HepG2 (cell line): ENCODE measurements around the gene WDR47. TPM values are rescaled to one million over a fixed set of nuclear protein-coding genes. Genes with fewer than 3 reads are reported as not detected.

Experiments
- ARNT ChIP-seq: fragments of 450-650 bp; IDR thresholded peaks from 2 replicates; pipeline ENCODE4 v1.6.1; 2017
- ATF7 ChIP-seq, 2 experiments: fragments of 450-650 bp in 1 of 2; sonication (generic) in 1 of 2; formaldehyde crosslinking in 1 of 2; IDR thresholded peaks; 2 replicates each; pipeline versions ENCODE4 v1.4.0 to v1.6.1; 2016 to 2020; ENCODE audit warnings: antibody characterized with exemption in 1 of 2, mild to moderate bottlenecking in 1 of 2, missing genetic modification reagents in 1 of 2
- CHD2 ChIP-seq: IDR thresholded peaks from 2 replicates; pipeline ENCODE4 v1.6.1; 2011; ENCODE audit warnings: low read depth, low read length, improper control_type of control experiment
- DNMT1 ChIP-seq: sonication (generic); formaldehyde crosslinking; IDR thresholded peaks from 2 replicates; pipeline ENCODE4 v1.5.1; 2020; ENCODE audit warnings: mild to moderate bottlenecking, missing genetic modification reagents
- DNMT3B ChIP-seq: conservative IDR thresholded peaks from 2 replicates; pipeline ENCODE4 v1.6.1; 2016; ENCODE audit warnings: missing biosample characterization, control low read depth
- HDAC2 ChIP-seq: sonication (generic); formaldehyde crosslinking; IDR thresholded peaks from 2 replicates; pipeline ENCODE4 v1.4.0; 2020; ENCODE audit warnings: missing genetic modification reagents
- MBD4 ChIP-seq: IDR thresholded peaks from 2 replicates; pipeline ENCODE4 v1.6.1; 2012; ENCODE audit warnings: low read length, inconsistent platforms, borderline replicate concordance
- NR2F6 ChIP-seq, 2 experiments: IDR thresholded peaks; 2 replicates each; pipeline ENCODE4 v1.6.1; 2016; ENCODE audit warnings: antibody characterized with exemption in 1 of 2, mild to moderate bottlenecking in 1 of 2
- RARA ChIP-seq: IDR thresholded peaks from 2 replicates; pipeline ENCODE4 v1.6.1; 2016; ENCODE audit warnings: missing genetic modification reagents, missing compliant biosample characterization
- RBFOX2 ChIP-seq: fragments of 200-400 bp; formaldehyde crosslinking; IDR thresholded peaks from 2 replicates; pipeline ENCODE4 v1.6.1; 2017; ENCODE audit warnings: low read depth, mild to moderate bottlenecking, low read length
- REL ChIP-seq: sonication (generic); formaldehyde crosslinking; conservative IDR thresholded peaks from 2 replicates; pipeline ENCODE4 v1.8.0; 2022; ENCODE audit warnings: mild to moderate bottlenecking, missing genetic modification reagents, moderate library complexity
- RFXANK ChIP-seq: IDR thresholded peaks from 2 replicates; pipeline ENCODE4 v1.6.1; 2016
- SPEN ChIP-seq: sonication (generic); formaldehyde crosslinking; IDR thresholded peaks from 2 replicates; pipeline ENCODE4 v1.5.1; 2020; ENCODE audit warnings: low read depth, mild to moderate bottlenecking, missing genetic modification reagents
- TBX3 ChIP-seq: fragments of 450-650 bp; IDR thresholded peaks from 2 replicates; pipeline ENCODE4 v1.6.1; 2017; ENCODE audit warnings: antibody characterized with exemption, mild to moderate bottlenecking, inconsistent platforms, borderline replicate concordance
- ZBTB3 ChIP-seq: sonication (generic); formaldehyde crosslinking; IDR thresholded peaks from 2 replicates; pipeline ENCODE4 v1.4.0; 2020; ENCODE audit warnings: low read depth, mild to moderate bottlenecking, moderate library complexity, missing genetic modification reagents, borderline replicate concordance
- ZKSCAN8 ChIP-seq: IDR thresholded peaks from 2 replicates; pipeline ENCODE4 v1.6.1; 2016; ENCODE audit warnings: borderline replicate concordance, missing genetic modification reagents, missing compliant biosample characterization
- ZMAT5 ChIP-seq: sonication (generic); formaldehyde crosslinking; IDR thresholded peaks from 2 replicates; pipeline ENCODE4 v1.5.0; 2020; ENCODE audit warnings: mild to moderate bottlenecking, low read depth, missing genetic modification reagents, borderline replicate concordance
- ZMYM4 ChIP-seq: sonication (generic); formaldehyde crosslinking; IDR thresholded peaks from 2 replicates; pipeline ENCODE4 v1.8.1; 2023; ENCODE audit warnings: mild to moderate bottlenecking, missing genetic modification reagents
- ZNF232 ChIP-seq: sonication (generic); formaldehyde crosslinking; IDR thresholded peaks from 2 replicates; pipeline ENCODE4 v1.4.0; 2020; ENCODE audit warnings: missing genetic modification reagents, borderline replicate concordance
- ZNF235 ChIP-seq: sonication (generic); formaldehyde crosslinking; IDR thresholded peaks from 2 replicates; pipeline ENCODE4 v1.8.1; 2023; ENCODE audit warnings: mild to moderate bottlenecking, missing genetic modification reagents, borderline replicate concordance
- ZNF292 ChIP-seq: sonication (generic); formaldehyde crosslinking; IDR thresholded peaks from 2 replicates; pipeline ENCODE4 v1.8.1; 2022; ENCODE audit warnings: mild to moderate bottlenecking, low read depth, missing genetic modification reagents, borderline replicate concordance
- ZNF569 ChIP-seq: sonication (generic); formaldehyde crosslinking; IDR thresholded peaks from 2 replicates; pipeline ENCODE4 v1.5.0; 2020; ENCODE audit warnings: mild to moderate bottlenecking, missing genetic modification reagents, moderate library complexity, borderline replicate concordance
- ZNF576 ChIP-seq: sonication (generic); formaldehyde crosslinking; IDR thresholded peaks from 2 replicates; pipeline ENCODE4 v1.4.0; 2020; ENCODE audit warnings: mild to moderate bottlenecking, missing genetic modification reagents
- ZNF619 ChIP-seq: sonication (generic); formaldehyde crosslinking; IDR thresholded peaks from 2 replicates; pipeline ENCODE4 v1.4.0; 2020; ENCODE audit warnings: mild to moderate bottlenecking, missing genetic modification reagents
- ZNF747 ChIP-seq: sonication (generic); formaldehyde crosslinking; IDR thresholded peaks from 2 replicates; pipeline ENCODE4 v1.8.1; 2023; ENCODE audit warnings: missing genetic modification reagents, mild to moderate bottlenecking, borderline replicate concordance
- polyA plus RNA-seq, 8 experiments: library from polyadenylated mRNA; depleted of rRNA in 3 of 8; stranded (reverse) in 7 of 8; unstranded in 1 of 8; fragments of >200 nt; fragmentation: Illumina TruSeq in 4 of 8; extraction: Trizol in 4 of 8; gene quantifications; 2 replicates each; pipeline versions ENCODE4 v1.2.1 to v1.2.3, GENCODE V29; 2011 to 2016; ENCODE audit warnings: low read depth in 4 of 8, missing spikeins in 1 of 8, mixed read lengths in 1 of 8; ENCODE audit not compliant: insufficient read depth in 1 of 8
- total RNA-seq, 5 experiments: library from RNA; depleted of rRNA; stranded (reverse); fragments of >200 nt; fragmentation: Illumina TruSeq; extraction: Trizol; gene quantifications; 2 replicates each; pipeline ENCODE4 v1.2.3, GENCODE V29; 2016; ENCODE audit warnings: low read depth in 1 of 5
- TF ChIP-seq, protein P1 (sequence below): sonication (generic); formaldehyde crosslinking; IDR thresholded peaks from 2 replicates; pipeline ENCODE4 v1.5.1; 2020; ENCODE audit warnings: mild to moderate bottlenecking, missing genetic modification reagents, moderate library complexity
- TF ChIP-seq, protein P2 (sequence below): sonication (generic); formaldehyde crosslinking; conservative IDR thresholded peaks from 2 replicates; pipeline ENCODE4 v1.8.0; 2022; ENCODE audit warnings: missing genetic modification reagents

WDR47 gene
- total and polyA plus RNA-seq, 2 of the 13 experiments (the other 11 are each of a cell fraction or from before 2014, with no cell fraction given): 4.3 to 5.9 TPM

- no peak for TF ChIP-seq ZNF232 (CRISPR knock-in tag)
- no peak for TF ChIP-seq ATF7 (IDR thresholded peaks at IDR 0.05)
- TF ChIP-seq ATF7 (CRISPR knock-in tag; IDR thresholded peaks at IDR 0.05): no peak
- TF ChIP-seq RARA: peak; percentile 10; the same call in 1 of the 2 replicates
- TF ChIP-seq REL (CRISPR knock-in tag): no peak
- TF ChIP-seq ZNF292 (CRISPR knock-in tag): peak; percentile 22; the same call in 1 of the 2 replicates
- peak; percentile 90 for TF ChIP-seq RBFOX2
- peak; percentile 99 for TF ChIP-seq SPEN
- TF ChIP-seq ZNF576: no peak
- TF ChIP-seq DNMT3B (CRISPR knock-in tag): 0 out of 2 replicates have a peak, but pooled peaks have one; percentile 25
- no peak for TF ChIP-seq ZNF569
- 0 out of 2 replicates have a peak, but pooled peaks have one; percentile 26 for TF ChIP-seq ZNF619 (CRISPR knock-in tag)
- no peak for TF ChIP-seq ZNF235 (CRISPR knock-in tag)
- TF ChIP-seq TBX3: no peak
- TF ChIP-seq RFXANK (CRISPR knock-in tag): peak; percentile 63; the same call in 1 of the 2 replicates
- TF ChIP-seq HDAC2: peak; percentile 85
- TF ChIP-seq, protein P1, sequence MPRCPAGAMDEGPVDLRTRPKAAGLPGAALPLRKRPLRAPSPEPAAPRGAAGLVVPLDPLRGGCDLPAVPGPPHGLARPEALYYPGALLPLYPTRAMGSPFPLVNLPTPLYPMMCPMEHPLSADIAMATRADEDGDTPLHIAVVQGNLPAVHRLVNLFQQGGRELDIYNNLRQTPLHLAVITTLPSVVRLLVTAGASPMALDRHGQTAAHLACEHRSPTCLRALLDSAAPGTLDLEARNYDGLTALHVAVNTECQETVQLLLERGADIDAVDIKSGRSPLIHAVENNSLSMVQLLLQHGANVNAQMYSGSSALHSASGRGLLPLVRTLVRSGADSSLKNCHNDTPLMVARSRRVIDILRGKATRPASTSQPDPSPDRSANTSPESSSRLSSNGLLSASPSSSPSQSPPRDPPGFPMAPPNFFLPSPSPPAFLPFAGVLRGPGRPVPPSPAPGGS: no peak
- no peak for TF ChIP-seq ZNF747 (CRISPR knock-in tag)
- no peak for TF ChIP-seq ZMAT5
- peak; percentile 86 for TF ChIP-seq CHD2
- TF ChIP-seq, protein P2, sequence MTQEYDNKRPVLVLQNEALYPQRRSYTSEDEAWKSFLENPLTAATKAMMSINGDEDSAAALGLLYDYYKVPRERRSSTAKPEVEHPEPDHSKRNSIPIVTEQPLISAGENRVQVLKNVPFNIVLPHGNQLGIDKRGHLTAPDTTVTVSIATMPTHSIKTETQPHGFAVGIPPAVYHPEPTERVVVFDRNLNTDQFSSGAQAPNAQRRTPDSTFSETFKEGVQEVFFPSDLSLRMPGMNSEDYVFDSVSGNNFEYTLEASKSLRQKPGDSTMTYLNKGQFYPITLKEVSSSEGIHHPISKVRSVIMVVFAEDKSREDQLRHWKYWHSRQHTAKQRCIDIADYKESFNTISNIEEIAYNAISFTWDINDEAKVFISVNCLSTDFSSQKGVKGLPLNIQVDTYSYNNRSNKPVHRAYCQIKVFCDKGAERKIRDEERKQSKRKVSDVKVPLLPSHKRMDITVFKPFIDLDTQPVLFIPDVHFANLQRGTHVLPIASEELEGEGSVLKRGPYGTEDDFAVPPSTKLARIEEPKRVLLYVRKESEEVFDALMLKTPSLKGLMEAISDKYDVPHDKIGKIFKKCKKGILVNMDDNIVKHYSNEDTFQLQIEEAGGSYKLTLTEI (CRISPR knock-in tag): no peak
- no peak for TF ChIP-seq ZBTB3 (CRISPR knock-in tag)
- TF ChIP-seq DNMT1: no peak
- no peak; the same call in 1 of the 2 replicates for TF ChIP-seq NR2F6 (IDR thresholded peaks at IDR 0.05)
- 0 out of 2 replicates have a peak, but pooled peaks have one; percentile 33 for TF ChIP-seq NR2F6 (CRISPR knock-in tag; IDR thresholded peaks at IDR 0.05)
- peak; percentile 85; the same call in 1 of the 2 replicates for TF ChIP-seq ZKSCAN8 (CRISPR knock-in tag)
- peak; percentile 88 for TF ChIP-seq ZMYM4 (CRISPR knock-in tag)
- TF ChIP-seq MBD4: no peak
- TF ChIP-seq ARNT: no peak
These were observed 33.9 kb upstream of the WDR47 start, which contains the start of gene TAF13 (continued) for GRCh38 chr1:109075531-109076490.
